HG03457 (cell line): ENCODE results near the gene ZNF496.
"Not testable (repeated sequence)": the region's sequence is repeated elsewhere in the genome, so short reads cannot be mapped to it uniquely, and the experiment has no call there.

Experiments used
- ATAC-seq: cut with Tn5 transposase; IDR thresholded peaks from one replicate; pipeline ENCODE4 v1.9.1; 2021; ENCODE audit warnings: moderate number of reproducible peaks; ENCODE audit not compliant: unreplicated experiment

Gene ZNF496

DNA sequence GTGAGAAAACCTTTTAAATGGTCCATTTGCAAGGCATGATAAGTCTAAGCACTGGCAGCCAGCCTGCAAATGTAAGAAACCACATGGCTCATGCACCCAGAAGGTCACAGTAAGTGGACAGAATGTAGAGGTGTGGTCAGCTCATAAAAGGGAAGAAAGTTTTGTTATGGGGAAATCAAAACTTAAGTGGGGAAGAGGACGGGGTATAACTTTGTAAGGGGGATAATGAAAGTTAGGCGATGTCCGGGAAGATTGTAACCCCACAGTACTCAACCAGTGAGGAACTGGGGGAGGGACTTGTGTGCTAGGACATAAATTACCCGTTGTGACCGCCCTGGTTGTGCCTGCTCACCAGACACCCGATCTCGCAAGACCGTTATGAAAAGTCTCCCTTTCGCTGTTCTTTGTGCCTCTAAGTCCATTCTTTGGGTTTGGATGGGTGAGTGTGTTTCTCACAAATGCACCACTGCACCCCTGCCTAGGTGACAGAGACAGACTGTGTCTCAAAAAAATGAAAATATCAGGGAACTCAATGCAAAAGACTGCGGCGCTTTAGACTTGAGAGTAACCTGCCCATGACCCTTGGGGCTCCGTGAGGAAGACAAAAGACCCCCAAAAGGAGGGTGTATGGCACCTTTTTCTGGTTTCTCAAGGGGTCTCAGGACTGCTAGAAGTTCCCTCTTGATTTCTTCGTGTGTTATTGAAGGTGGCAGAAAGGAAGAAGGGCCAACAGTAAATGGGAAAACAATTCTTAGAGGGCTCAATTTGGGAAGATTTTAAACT is 28.6 kb upstream of the ZNF496 start:
- ATAC-seq = no peak

DNA sequence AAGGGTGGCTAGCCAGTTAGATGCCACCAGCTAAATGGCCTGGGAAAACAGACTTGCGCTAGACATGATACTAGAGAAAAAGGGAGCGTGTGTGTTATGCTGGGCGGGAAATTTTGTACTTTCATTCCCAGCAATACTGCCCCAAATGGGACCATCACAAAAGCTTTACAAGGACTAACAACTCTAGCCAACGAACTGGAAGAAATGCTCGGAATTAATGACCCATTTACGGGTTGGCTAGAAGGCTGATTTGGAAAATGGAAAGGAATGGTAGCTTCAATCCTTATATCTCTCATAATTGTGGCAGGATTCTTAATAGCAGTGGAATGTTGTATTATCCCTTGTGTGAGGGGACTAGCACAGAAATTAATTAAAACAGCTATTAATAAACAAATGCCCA is 27.9 kb upstream of the ZNF496 start:
- no peak for ATAC-seq

DNA sequence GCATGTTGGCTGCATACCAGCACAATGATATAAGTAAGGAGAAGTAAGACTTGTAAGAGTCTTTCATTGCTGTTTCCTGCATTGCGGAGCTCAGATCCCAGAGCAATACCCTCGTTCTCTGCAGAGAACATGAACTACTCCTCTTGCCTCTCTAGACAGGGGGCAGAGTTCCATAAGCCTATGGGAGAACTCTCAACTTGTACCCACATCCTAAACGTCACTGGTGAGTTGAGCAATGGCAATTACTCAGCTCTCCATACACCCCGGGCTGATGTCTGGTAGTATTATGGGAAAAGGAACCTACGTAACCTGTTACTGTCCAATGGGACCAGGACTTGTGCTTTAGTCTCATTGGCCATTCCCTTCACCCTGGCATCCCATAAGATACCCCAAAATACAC is 27.3 kb upstream of the ZNF496 start:
- ATAC-seq = no peak

DNA sequence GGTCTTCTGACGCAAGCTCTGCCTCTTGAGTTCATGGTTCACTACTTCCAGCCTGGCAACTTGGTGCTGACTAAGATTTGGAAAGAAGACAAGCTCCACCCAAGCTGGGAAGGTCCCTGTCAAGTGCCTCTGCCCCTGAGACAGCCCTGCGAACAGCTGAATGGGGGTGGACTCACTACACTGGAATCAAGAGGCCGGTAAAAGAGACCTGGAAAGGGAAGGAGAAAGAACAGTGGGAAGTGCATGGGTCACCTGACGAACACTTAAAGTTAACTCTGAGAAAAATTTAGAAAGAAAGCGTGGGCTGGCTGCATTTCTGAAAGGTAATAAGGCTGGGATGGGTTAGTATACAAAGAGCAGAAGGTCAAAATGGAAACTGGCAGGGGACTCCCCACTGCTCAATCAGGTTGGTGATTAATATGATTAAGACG is 26.1 kb upstream of the ZNF496 start:
- peak; percentile 91 for ATAC-seq

DNA sequence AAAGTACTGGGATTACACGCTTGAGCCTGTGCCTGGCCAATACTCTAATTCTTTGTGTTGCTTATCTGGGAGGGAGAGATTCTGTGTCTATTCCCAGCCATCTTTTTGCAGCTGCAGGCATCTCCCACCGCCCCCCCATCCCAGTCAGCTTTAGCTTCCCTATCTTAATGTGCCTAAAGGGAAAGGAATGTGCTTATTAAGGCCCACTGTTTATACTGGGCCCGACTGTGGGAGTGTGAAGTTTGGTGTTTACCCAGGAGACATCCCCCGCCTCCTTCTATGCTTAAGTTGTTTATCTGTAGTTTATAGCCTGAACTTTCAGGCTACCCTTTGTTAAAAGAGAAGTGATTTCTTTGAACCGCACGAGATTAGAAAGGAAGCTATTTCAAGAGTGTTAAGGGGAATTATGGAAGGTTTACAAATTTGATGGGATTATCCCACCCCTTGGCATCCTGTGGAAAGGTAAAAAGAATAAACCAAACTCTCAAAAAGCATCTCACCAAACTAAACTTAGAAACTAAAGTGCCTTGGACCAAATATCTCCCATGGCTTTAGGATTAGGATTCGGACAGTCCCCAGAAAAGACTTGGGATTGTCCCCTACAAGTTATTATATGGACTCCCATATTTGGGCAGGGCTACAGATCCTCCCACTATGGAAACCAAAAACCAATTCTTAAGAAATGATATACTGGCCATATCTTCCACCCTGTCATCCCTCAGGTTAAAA is 25.5 kb upstream of the ZNF496 start:
- no peak for ATAC-seq

DNA sequence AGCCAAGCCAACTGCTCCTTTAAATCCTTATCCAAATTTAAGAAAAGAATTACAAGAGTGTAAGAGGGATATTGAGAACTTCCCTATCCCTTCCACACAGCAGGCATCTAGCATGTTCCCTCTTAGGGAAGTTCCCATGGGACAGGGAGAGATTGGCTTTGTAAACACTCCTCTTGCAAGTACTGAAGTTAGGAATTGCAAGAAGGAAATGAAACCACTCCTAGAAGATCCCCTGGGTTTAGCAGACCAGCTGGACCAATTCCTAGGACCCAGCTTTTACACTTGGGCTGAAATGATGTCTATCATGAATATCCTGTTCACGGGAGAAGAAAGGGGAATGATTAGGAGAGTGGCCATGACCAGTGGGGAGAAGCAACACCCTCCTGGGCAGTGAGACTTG is 23.5 kb upstream of the ZNF496 start:
- ATAC-seq = not testable (repeated sequence)

DNA sequence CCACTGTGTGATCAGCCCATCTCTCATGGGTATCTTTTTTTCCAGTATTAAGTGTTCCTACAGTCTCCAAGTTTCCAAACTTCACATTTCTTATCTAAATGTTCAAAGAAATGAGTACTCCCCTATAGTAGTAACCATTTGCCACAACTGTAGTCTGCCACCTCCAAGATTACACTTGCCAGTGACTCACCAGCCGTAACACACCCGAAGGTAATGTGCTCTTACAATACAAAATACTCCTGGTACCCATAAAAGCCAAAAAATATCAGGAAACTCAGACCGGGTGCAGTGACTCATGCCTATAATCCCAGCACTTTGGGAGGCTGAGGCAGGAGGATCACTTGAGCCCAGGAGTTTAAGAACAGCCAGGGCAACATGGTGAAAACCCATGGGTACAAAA is 20.5 kb upstream of the ZNF496 start:
- ATAC-seq = no peak

DNA sequence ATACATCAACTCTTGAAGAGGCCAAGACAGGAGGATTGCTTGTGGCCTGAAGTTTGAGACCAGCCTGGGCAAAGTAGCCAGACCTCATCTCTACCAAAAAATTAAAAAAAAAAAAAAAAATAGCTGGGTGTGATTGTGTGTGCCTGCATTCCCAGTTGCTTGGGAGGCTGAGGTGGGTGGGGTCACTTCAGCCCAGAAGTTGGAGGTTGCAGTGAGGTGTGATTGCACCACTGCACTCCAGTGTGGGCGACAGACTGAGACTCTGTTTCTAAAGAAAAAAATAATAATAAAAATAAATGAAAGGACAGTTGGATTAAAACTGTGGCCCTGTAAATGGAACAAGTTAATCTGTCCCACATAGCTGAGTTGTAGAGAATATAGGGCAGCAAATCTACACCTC is 18.9 kb upstream of the ZNF496 start:
- no peak for ATAC-seq

DNA sequence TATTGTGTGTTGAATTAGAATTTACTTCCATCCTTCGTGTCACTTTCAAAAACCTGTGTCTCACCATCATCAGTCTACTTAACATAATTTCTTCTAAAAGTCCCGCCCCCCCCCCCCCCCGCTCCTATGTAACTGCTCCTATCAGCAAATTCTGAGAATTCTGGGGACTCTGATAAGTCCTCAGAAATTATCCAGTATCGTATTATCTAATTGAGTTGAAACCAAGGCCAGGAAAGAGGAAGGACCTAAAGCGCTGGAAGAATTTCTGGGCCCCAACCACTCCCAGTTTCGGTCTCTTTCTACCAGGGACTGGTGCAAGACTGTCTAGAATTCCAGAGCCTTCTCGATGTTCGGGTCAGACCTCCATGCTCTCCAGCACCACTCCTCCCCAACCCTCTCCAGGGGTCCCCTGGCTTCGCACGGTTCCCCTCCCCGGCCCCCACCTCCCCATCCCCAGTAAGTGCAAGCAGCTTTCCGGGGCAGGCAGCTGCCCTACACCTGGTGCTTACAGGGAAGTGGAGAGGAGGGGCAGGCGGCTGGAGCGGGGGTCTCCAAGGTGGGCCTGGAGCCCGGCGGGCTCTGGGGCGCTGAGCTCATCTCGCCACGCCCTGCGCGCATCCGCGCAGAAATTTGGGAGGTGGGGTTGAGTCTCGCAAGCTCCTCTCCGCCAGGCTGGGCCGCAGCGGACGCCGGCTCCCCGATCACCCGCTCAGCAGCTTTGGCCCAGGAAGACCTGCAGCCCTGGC is 16.0 kb upstream of the ZNF496 start:
- no peak for ATAC-seq

DNA sequence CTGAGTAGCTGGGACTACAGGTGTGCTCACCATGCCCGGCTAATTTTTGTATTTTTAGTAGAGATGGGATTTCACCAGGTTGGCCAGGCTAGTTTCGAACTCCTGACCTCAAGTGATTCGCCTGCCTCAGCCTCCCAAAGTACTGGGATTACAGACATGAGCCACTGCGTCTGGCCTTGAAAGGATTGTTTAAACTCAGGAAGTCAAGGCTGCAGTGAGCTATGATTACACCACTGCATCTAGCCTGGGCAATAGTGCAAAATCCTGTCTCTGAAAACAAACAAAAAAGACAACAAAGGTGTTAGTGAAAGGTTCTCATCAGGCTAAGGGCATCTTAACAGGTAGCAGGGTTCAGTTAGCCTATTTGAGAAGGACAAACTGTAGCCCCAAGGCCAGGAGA is 14.2 kb upstream of the ZNF496 start:
- no peak for ATAC-seq

DNA sequence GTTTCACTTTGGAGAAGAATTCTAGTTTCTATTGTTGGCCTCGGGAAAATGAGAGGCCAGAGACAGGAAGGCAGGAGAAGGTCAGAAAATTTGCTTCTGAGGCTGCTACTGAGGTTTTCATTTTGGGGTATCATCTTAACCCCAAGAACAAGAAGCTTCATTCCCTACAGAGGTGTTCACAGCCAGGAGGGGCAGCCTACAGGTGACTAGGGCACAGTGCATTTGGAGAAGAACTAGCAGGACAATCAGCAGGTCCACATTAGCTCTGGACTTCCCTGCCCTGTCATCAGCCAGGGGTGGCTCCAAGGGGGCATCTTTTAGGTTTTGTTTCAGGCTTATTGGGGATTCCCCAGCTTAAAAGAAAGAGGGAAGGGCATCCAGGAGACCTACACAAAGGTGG is 12.1 kb upstream of the ZNF496 start:
- ATAC-seq = no peak

DNA sequence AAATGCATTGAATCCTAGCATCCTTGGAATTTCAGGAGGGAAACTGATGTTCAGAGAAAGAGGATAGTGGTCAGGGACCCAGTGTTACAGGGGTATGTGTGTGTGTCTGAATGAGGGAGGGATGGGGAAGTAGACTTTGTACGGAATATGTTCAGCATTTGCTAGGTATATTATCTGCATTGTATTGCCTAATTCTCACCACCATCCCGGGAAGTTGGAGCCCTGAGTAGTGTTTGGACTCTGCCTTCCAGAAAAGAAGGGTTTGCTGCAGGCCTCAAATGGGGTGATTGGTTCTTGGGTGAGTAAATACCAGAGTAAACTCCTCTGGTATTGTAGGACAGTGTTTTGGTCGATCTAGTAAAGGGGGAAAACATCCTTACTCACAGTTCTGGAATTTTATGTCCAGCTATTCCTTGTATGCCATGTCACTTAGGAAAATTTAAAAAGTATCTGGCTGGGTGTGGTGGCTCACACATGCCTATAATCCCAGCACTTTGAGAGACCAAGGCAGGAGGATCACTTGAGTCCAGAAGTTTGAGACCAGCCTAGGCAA is 7.1 kb upstream of the ZNF496 start:
- no peak for ATAC-seq

DNA sequence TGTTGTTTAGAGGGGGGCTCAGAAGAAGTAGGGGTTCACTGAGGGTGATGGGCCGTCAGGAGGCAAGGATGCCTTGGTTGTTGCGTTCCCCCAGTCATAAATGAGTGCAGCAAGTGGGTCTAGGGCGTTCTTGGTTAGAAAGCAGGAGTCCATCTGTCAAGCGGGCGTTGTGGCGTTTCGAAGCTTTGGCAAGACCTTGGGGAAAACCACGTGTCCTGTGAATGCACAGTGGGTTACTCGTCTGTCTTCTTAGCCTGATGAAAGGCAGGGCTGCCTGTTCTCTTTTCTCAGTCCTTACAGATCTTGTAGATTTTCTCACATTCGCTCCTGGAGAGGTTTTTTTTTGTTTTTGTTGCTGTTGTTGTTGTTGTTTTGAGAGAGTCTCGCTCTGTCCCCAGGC is 6.3 kb upstream of the ZNF496 start:
- no peak for ATAC-seq

DNA sequence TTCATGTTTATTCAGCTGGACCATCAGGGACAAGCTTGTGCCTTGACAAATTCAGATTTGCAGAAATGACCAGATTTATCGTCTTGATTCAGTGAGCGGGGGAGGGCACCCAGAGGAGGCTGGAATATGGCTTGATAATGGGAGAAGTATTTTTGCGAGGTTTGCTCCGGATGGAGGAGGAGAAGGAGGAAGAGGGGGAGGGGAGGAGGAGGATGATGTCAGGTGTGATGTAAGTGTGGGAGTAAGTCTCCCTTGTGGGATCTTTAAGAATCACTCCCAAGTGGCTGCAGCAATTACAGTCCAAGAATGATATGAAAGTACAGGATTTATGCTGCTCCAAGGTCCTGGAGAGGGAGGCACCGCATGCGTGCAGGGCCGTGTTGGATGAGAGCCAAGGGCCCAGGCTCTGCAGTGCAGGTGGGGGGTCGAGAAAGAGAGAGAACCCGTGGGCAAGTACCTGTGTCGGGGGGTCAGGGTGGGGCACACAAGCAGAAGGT is 5.6 kb upstream of the ZNF496 start:
- ATAC-seq = no peak

DNA sequence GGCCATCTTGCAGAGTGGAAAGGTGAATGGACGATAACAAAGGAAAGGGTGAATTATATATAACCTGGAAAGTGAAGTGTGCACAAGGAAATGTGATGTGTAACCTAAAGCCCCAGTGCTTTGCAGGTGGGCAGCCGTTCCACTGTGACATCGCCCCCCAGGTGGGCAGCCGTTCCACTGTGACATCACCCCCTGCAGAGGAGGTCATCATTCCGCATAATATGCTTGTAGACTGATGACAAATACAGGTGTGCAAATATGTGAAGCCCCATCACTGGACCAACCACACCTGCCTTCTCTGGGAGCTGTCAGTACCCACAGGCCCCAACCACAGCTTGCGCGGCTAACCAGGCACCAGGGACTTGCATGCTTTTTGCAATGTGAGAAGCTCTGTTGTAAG is 4.7 kb upstream of the ZNF496 start:
- ATAC-seq = no peak

DNA sequence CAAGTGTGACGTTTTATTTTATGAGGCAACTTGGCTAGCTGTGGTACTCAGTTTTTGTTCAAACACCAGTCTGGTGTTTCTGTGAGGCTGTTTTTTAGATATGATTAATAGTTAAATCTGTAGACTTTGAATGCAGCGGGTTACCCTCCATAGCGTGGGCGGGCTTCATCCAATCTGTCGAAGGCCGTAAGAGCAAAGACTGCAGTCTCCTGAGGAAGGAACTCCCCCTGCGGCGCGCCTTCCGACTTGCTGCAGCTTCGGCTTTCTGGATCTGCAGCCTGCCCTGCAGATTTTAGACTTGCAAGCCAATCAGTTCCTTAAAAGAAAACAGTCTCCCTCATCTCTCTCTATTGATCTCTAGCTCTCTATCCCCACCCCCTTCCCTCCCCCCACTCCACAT is 4.2 kb upstream of the ZNF496 start:
- no peak for ATAC-seq

DNA sequence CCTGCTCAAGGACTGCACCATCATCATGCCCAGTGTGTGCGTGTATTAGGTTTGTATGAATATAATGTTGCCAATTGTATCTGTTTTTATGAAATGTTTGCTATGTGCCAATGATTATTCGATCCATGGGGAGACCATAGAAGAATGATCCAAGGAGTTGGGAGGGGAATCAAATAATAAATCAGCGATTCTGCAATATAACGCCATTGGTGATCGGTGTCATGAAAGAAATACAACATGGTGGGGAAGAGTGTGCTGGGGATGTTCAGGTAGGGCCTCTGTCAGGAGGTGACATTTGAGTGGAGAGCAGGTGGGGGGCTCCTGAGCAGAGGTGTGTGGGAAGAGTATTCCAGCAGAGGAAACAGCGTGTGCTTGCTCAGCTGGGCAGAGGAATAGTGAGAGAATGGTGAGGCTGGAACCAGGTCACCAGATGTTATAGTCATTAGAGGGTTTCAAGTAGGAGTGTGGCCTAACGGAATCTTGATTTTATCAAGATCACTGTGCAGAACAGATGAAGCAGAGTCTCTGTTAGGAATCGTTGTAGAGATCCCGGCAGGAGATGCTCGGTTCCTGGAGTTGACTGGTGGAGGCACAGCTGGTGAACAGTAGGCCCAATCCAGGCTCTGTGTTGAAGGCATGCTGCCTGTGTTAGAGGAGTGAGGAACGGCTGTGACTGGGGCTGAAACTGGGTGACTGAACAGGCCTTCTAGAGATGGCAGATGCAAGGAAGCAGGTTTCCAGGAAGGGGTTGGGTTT is 2.9 kb upstream of the ZNF496 start:
- ATAC-seq = no peak

DNA sequence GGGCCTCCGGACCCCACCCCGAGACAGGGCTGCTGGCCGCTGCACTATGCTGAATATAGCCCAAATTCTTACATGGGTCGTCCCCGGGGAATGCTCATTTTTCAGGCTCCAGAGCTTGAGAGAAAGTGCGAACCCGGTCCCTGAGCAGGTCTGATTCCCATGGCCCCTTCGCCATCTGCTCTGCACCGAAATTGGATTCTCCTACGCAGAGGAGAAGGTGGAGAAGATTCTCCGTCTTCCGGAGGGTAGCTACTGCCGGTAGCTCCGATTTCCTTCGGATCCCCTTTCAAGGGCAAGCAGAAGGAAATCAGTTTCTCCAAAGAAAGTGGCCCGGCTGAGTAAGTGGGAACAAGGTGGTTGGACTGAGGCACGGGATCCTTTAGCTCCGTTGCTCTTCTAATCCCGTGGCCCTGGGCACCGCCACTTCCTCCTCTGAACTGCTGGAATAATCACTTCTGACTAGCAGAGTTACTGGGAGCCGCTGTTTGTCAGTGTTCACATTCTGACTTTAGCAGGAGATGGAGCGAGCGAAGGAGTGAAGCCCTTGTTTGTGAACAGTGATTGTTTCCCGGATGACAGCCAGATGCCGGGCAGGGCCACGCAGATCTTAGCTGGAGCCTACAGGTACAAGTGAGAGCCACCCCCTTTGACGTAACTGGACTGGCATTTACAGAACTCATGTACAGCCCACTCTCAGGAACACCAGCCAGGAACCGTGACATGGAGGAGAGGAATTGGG is 1.1 kb upstream of the ZNF496 start:
- no peak for ATAC-seq

DNA sequence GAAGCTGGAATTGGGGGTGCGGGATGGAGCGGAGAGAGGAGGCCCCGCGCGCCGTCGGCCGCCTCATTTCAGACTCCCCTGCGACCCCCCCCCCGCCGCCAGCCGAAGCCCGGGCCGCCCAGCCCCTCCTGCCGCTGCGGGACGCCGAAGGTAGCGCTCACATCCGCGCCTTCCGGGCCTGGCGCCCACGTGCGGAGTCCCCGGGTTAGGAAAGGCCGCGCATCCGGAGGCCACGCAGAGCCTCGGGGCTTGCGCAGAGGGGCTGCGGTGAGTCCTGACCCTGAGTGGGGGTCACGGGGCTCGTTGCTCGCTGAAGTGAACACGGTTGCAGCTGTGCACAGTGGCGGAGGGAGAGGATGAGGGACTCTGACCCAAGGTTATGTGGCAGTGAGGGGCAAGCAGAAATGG is 552 bp upstream of the ZNF496 start:
- ATAC-seq = peak; percentile 31

DNA sequence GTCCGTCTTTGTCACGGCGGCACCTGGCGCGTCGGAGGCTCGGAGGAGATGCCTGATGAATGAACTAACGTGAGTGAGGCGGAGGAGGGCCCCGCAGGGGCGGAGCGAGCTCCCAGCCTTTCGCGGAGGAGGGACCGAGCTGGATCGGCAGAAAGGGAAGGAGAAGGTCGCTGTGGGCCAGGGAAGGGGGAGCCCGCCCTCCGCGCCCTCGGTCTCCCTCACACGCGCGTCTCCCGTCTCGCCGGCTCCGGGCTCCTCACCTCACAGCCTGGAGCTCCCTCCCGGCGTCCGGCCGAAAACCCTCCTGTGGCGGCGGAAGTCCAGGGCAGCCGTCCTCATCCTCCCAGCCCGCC is 519 bp downstream of the ZNF496 start:
- peak; percentile 59 for ATAC-seq
